ENCODE data around the gene ADAM22. TPM values are rescaled to one million over a fixed set of nuclear protein-coding genes. Genes with fewer than 3 reads are reported as not detected.

The ADAM22 gene
- total and polyA plus RNA-seq, 10 donors: 0.43 to 4.4 (median 3.0) TPM

DNA sequence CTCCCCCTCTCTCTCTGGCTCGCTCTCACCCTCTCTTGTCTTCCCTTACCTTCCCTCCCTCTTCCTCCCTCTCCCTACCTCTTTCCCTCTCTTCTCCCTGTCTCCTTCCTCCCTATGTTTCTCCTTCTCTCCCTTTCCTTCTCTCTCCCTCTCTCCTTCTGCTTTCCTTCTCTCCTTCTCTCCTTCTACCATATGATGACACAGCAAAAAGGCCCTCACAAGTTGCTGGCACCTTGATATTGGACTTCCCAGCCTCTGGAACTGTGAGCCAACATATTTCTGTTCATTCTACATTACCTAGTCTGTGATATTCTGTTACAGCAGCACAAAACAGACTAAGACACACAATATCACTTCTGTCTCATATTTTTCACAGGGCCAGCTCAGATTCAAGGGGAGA lies 135.0 kb downstream of the ADAM22 start:
- intact Hi-C loops (cut with DNase I; ENCODE audit: low total_unique reads): no loop called here
- Histone ChIP-seq H3K27ac (no peak overlapping the region), H3K9me3 (peaks cover 0 to 7% (median 0%) of the 10 kb centered on the region in 8 donors), H3K27me3 (replicated peaks in 1 of 7) (no peaks in the 10 kb centered on the region), H3K4me1 (no peaks in the 10 kb centered on the region), H3K36me3 (no peaks in the 10 kb centered on the region), H3K4me3 (no peak overlapping the region)
- TF ChIP-seq POLR2A (IDR thresholded peaks at IDR 0.05): no peak
- no peak for TF ChIP-seq POLR2AphosphoS5 (IDR thresholded peaks at IDR 0.05)
- TF ChIP-seq, protein P1, sequence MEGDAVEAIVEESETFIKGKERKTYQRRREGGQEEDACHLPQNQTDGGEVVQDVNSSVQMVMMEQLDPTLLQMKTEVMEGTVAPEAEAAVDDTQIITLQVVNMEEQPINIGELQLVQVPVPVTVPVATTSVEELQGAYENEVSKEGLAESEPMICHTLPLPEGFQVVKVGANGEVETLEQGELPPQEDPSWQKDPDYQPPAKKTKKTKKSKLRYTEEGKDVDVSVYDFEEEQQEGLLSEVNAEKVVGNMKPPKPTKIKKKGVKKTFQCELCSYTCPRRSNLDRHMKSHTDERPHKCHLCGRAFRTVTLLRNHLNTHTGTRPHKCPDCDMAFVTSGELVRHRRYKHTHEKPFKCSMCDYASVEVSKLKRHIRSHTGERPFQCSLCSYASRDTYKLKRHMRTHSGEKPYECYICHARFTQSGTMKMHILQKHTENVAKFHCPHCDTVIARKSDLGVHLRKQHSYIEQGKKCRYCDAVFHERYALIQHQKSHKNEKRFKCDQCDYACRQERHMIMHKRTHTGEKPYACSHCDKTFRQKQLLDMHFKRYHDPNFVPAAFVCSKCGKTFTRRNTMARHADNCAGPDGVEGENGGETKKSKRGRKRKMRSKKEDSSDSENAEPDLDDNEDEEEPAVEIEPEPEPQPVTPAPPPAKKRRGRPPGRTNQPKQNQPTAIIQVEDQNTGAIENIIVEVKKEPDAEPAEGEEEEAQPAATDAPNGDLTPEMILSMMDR (IDR thresholded peaks at IDR 0.05 in 8 of 11, conservative IDR thresholded peaks at IDR 0.05 in 3 of 11): no peak
- WGBS, 5 donors: 90 to 100% (median 94%) methylated on average over 1 of the region's 1 CpG
- DNase-seq: no peak

DNA sequence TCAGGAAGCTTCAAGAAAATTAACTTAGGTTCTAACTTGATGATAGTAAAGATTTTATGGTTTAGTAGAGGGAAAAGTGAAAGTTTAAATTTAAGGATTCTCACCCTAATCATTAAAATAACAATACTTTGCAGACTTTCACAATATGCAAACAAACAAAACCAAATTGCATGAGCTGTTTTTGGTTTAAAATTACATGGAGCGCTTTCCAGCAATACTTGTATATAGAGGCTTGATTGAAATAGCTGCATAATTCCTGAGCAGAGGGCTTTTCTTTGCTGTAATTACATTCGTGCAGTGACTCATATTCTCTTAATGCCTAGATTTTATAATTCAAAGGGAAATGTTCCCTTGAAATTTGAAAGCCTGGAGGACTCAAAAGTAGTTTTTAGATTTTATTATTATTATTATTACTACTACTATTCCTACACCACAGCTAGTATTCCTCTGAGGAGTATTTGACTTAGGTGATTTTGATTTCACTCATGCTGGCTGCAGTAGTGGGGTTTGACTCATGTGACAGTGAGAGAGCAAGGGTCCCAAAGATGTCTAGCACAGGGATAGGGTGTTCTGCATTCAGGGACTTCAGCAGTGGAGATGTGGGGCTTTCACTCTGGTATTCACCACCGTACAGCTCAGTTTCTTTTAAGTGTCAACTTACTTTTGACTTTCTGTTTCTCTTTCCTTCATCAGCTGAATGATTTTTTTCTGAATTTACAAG lies 138.1 kb downstream of the ADAM22 start:
- no peak for DNase-seq
- 49 to 61% (median 59%) methylated on average over 3 of the region's 3 CpGs for WGBS, 5 donors

DNA sequence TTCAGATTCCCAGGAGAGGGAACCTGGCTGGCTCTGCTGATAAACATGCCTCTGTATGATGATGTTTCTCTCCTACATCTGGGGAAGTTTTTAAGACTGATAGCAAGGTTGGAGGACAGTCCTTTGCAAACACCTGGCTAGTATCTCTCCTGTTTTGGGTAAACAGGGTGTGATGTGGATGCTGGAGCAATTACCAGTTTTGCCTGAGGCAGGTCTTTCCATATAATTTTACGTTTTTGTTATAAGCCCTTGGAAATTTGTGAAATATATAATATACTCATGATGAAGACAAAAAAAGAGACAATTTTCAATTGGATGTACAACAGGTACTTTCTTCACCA lies 138.6 kb downstream of the ADAM22 start:
- Histone ChIP-seq H3K27ac (no peak overlapping the region), H3K9me3 (peaks cover 0 to 7% (median 0%) of the 10 kb centered on the region in 8 donors), H3K4me3 (no peak overlapping the region), H3K27me3 (replicated peaks in 1 of 7) (no peaks in the 10 kb centered on the region), H3K36me3 (no peaks in the 10 kb centered on the region), H3K4me1 (no peaks in the 10 kb centered on the region)
- intact Hi-C loops (cut with DNase I; ENCODE audit: low total_unique reads): no loop called here
- TF ChIP-seq, protein P1 (IDR thresholded peaks at IDR 0.05 in 8 of 11, conservative IDR thresholded peaks at IDR 0.05 in 3 of 11): no peak
- no peak for TF ChIP-seq POLR2AphosphoS5 (IDR thresholded peaks at IDR 0.05)
- TF ChIP-seq POLR2A (IDR thresholded peaks at IDR 0.05): no peak
- no peak for DNase-seq
- WGBS, 5 donors: 69 to 85% (median 77%) methylated on average over 1 of the region's 1 CpG

More for the DNA sequence above, 138.1 kb downstream of the ADAM22 start:
- Histone ChIP-seq H3K27ac (no peak overlapping the region), H3K9me3 (peaks cover 0 to 7% (median 0%) of the 10 kb centered on the region in 8 donors), H3K4me1 (no peaks in the 10 kb centered on the region), H3K36me3 (no peaks in the 10 kb centered on the region), H3K4me3 (no peak overlapping the region), H3K27me3 (replicated peaks in 1 of 7) (no peaks in the 10 kb centered on the region)
- TF ChIP-seq, protein P1 (IDR thresholded peaks at IDR 0.05 in 8 of 11, conservative IDR thresholded peaks at IDR 0.05 in 3 of 11): no peak
- no peak for TF ChIP-seq POLR2A (IDR thresholded peaks at IDR 0.05)
- no peak for TF ChIP-seq POLR2AphosphoS5 (IDR thresholded peaks at IDR 0.05)
- intact Hi-C loops (cut with DNase I; ENCODE audit: low total_unique reads): no loop called here

DNA sequence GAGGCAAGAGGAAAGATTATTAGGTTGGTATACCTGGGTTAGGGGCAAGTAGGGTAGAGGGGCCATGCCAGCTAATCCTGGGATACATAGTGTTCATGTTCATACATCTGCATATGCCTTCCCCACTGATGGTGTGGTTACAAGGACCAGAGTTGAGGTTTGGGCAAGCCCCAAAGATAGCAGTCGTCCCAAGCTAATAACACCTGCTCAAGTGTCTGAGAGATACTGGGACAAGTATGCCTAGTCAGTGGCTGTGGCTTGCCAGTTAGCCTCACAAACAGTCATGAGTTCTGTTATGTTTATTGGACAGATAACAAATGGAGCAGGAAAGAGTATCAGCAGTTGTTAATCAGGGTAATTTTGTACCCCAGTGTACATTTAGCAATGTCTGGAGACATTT lies 139.6 kb downstream of the ADAM22 start:
- Histone ChIP-seq H3K27me3 (replicated peaks in 1 of 7) (no peaks in the 10 kb centered on the region), H3K9me3 (peaks cover 0 to 5% (median 0%) of the 10 kb centered on the region in 8 donors), H3K36me3 (no peaks in the 10 kb centered on the region), H3K4me1 (no peaks in the 10 kb centered on the region), H3K4me3 (no peak overlapping the region), H3K27ac (no peak overlapping the region)
- WGBS, 5 donors: 68 to 82% (median 75%) methylated on average over 1 of the region's 1 CpG
- TF ChIP-seq POLR2A (IDR thresholded peaks at IDR 0.05) (no peak), POLR2AphosphoS5 (IDR thresholded peaks at IDR 0.05) (no peak)
- TF ChIP-seq, protein P1 (IDR thresholded peaks at IDR 0.05 in 8 of 11, conservative IDR thresholded peaks at IDR 0.05 in 3 of 11): no peak
- intact Hi-C loops (cut with DNase I; ENCODE audit: low total_unique reads): no loop called here
- no peak for DNase-seq

Data from spleen (tissue), 11 donors.